Parathyroid adenoma (tissue), 2 donors: ENCODE data around the gene KBTBD13.

Experiments
- H2AFZ ChIP-seq: fragments of 300-600 bp; sonication (generic); one replicate; pipeline ENCODE4 v1.7.0; 2017; ENCODE audit warnings: antibody characterized with exemption, mild to moderate bottlenecking
- H3K27ac ChIP-seq: fragments of 300-600 bp; sonication (generic); one replicate; pipeline ENCODE4 v1.7.0; 2017
- H3K27me3 ChIP-seq: fragments of 300-600 bp; sonication (generic); one replicate; pipeline ENCODE4 v1.7.0; 2017; ENCODE audit warnings: low read length; ENCODE audit not compliant: control insufficient read depth, insufficient read depth
- H3K36me3 ChIP-seq: fragments of 300-600 bp; sonication (generic); one replicate; pipeline ENCODE4 v1.7.0; 2017; ENCODE audit warnings: low read length; ENCODE audit not compliant: control insufficient read depth, insufficient read depth
- H3K4me1 ChIP-seq: fragments of 300-600 bp; sonication (generic); one replicate; pipeline ENCODE4 v1.7.0; 2017; ENCODE audit warnings: control low read depth
- H3K4me2 ChIP-seq: fragments of 300-600 bp; sonication (generic); one replicate; pipeline ENCODE4 v1.7.0; 2017; ENCODE audit warnings: low read length
- H3K4me3 ChIP-seq: fragments of 300-600 bp; sonication (generic); one replicate; pipeline ENCODE4 v1.7.0; 2017; ENCODE audit warnings: low read depth, low read length
- H3K79me2 ChIP-seq: fragments of 300-600 bp; sonication (generic); one replicate; pipeline ENCODE4 v1.7.0; 2017; ENCODE audit warnings: control low read depth
- H3K9ac ChIP-seq: fragments of 300-600 bp; sonication (generic); one replicate; pipeline ENCODE4 v1.7.0; 2017; ENCODE audit warnings: mild to moderate bottlenecking
- H3K9me3 ChIP-seq: fragments of 300-600 bp; sonication (generic); one replicate; pipeline ENCODE4 v1.7.0; 2017; ENCODE audit warnings: low read length; ENCODE audit not compliant: control insufficient read depth
- TF ChIP-seq, protein P1 (sequence below): fragments of 300-600 bp; sonication (generic); IDR thresholded peaks from one replicate; pipeline ENCODE4 v1.7.0; 2017; ENCODE audit warnings: antibody characterized with exemption, mild to moderate bottlenecking
- donor health status: primary hyperparathyroidism.

Gene KBTBD13

GRCh38 chr15:65055201-65055870, 21.2 kb upstream of the KBTBD13 start:
- Histone ChIP-seq H3K27ac (no peak overlapping the region), H3K27me3 (no peaks in the 10 kb centered on the region), H3K36me3 (no peaks in the 10 kb centered on the region), H3K9ac (no peak overlapping the region), H3K4me3 (no peak overlapping the region), H3K4me1 (no peaks in the 10 kb centered on the region), H2AFZ (no peak overlapping the region), H3K4me2 (no peak overlapping the region), H3K9me3 (no peaks in the 10 kb centered on the region), H3K79me2 (no peaks in the 10 kb centered on the region)
- TF ChIP-seq, protein P1, sequence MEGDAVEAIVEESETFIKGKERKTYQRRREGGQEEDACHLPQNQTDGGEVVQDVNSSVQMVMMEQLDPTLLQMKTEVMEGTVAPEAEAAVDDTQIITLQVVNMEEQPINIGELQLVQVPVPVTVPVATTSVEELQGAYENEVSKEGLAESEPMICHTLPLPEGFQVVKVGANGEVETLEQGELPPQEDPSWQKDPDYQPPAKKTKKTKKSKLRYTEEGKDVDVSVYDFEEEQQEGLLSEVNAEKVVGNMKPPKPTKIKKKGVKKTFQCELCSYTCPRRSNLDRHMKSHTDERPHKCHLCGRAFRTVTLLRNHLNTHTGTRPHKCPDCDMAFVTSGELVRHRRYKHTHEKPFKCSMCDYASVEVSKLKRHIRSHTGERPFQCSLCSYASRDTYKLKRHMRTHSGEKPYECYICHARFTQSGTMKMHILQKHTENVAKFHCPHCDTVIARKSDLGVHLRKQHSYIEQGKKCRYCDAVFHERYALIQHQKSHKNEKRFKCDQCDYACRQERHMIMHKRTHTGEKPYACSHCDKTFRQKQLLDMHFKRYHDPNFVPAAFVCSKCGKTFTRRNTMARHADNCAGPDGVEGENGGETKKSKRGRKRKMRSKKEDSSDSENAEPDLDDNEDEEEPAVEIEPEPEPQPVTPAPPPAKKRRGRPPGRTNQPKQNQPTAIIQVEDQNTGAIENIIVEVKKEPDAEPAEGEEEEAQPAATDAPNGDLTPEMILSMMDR = no peak

DNA sequence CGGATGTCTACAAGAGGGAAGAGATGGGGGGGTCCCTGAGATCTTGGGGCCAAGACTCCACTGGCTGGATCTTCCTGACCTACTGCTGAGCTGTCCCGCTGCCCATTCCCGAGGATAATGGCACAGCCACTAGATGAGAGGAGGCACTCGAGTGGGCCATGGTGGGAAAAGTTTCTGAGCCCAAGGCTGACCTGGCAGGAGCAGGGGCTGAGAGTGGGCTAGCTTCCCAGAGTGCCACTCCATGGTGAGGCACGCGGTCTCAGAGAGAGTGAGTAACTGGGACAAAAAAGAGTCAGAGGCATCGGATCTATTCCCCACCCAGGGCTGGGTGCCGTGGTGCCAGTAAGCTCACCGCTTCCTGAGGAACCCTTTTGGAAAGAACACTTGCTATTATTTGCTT, 20.4 kb upstream of the KBTBD13 start:
- H3K9ac ChIP-seq = no peak overlapping the region
- no peaks in the 10 kb centered on the region for H3K79me2 ChIP-seq
- TF ChIP-seq, protein P1 = no peak
- no peak overlapping the region for H2AFZ ChIP-seq
- H3K4me2 ChIP-seq = no peak overlapping the region
- no peaks in the 10 kb centered on the region for H3K9me3 ChIP-seq
- no peaks in the 10 kb centered on the region for H3K4me1 ChIP-seq
- H3K36me3 ChIP-seq = no peaks in the 10 kb centered on the region
- no peak overlapping the region for H3K27ac ChIP-seq
- no peak overlapping the region for H3K4me3 ChIP-seq
- no peaks in the 10 kb centered on the region for H3K27me3 ChIP-seq

GRCh38 chr15:65056868-65057548, 19.5 kb upstream of the KBTBD13 start:
- Histone ChIP-seq H3K4me3 (no peak overlapping the region), H2AFZ (no peak overlapping the region), H3K27ac (no peak overlapping the region), H3K36me3 (no peaks in the 10 kb centered on the region), H3K9ac (no peak overlapping the region), H3K4me1 (no peaks in the 10 kb centered on the region), H3K4me2 (no peak overlapping the region), H3K9me3 (no peaks in the 10 kb centered on the region), H3K27me3 (no peaks in the 10 kb centered on the region), H3K79me2 (no peaks in the 10 kb centered on the region)
- TF ChIP-seq, protein P1 = no peak

- Histone ChIP-seq H3K4me2 (no peak overlapping the region), H3K4me3 (no peak overlapping the region), H3K27ac (no peak overlapping the region), H2AFZ (no peak overlapping the region), H3K27me3 (no peaks in the 10 kb centered on the region), H3K9ac (no peak overlapping the region), H3K4me1 (no peaks in the 10 kb centered on the region), H3K79me2 (no peaks in the 10 kb centered on the region), H3K36me3 (no peaks in the 10 kb centered on the region), H3K9me3 (no peaks in the 10 kb centered on the region)
- TF ChIP-seq, protein P1 = no peak
These were observed 19.0 kb upstream of the KBTBD13 start for GRCh38 chr15:65057549-65057940.
